Activated naive CD8-positive, alpha-beta T cell treated with anti-CD3 and anti-CD28 coated beads, Interleukin-2, amount 50 U/mL, for 24 hours (primary cell): Measurements from ENCODE around the gene PPBP.
"Not testable (repeated sequence)": the region's sequence is repeated elsewhere in the genome, so short reads cannot be mapped to it uniquely, and the experiment has no call there.

Experiments used
- ATAC-seq: fragments of 150-1000 bp; cut with Tn5 transposase; one replicate; pipeline ENCODE4 v1.10.0; 2021
- DNase-seq: peaks from one replicate; pipeline ENCODE4 v3.0.0; 2021
- H3K27ac Mint-ChIP-seq: one replicate; pipeline ENCODE4 v1.8.0; 2021; ENCODE audit warnings: mild to moderate bottlenecking, mixed read lengths
- H3K27me3 Mint-ChIP-seq: one replicate; pipeline ENCODE4 v1.8.0; 2021; ENCODE audit warnings: mixed read lengths
- H3K36me3 Mint-ChIP-seq: one replicate; pipeline ENCODE4 v1.8.0; 2021; ENCODE audit warnings: low read depth, mixed read lengths
- H3K4me1 Mint-ChIP-seq: one replicate; pipeline ENCODE4 v1.8.0; 2021; ENCODE audit warnings: mixed read lengths
- H3K4me3 Mint-ChIP-seq: one replicate; pipeline ENCODE4 v1.8.0; 2021; ENCODE audit warnings: mild to moderate bottlenecking, moderate library complexity, mixed read lengths
- H3K9me3 Mint-ChIP-seq: one replicate; pipeline ENCODE4 v1.8.0; 2021; ENCODE audit warnings: mixed read lengths

Gene PPBP

GRCh38 chr4:73979407-73979957, 8.5 kb downstream of the PPBP start:
- no peak for DNase-seq
- Mint-ChIP-seq H3K27me3 (peaks cover 16% of the 10 kb centered on the region), H3K4me1 (no peaks in the 10 kb centered on the region), H3K4me3 (no peak overlapping the region), H3K36me3 (no peaks in the 10 kb centered on the region), H3K27ac (no peak overlapping the region), H3K9me3 (peaks cover 5% of the 10 kb centered on the region)
- no peak for ATAC-seq

- H3K27ac Mint-ChIP-seq, result no peak overlapping the region
- no peak overlapping the region for H3K4me3 Mint-ChIP-seq
- H3K9me3 Mint-ChIP-seq, result peaks cover 5% of the 10 kb centered on the region
- no peak for DNase-seq
- H3K4me1 Mint-ChIP-seq, result no peaks in the 10 kb centered on the region
- no peaks in the 10 kb centered on the region for H3K36me3 Mint-ChIP-seq
- ATAC-seq, result no peak
- H3K27me3 Mint-ChIP-seq, result peaks cover 16% of the 10 kb centered on the region
These were observed 9.1 kb downstream of the PPBP start for GRCh38 chr4:73978886-73979285.

GRCh38 chr4:73976716-73977115, 11.3 kb downstream of the PPBP start:
- Mint-ChIP-seq H3K4me3 (no peak overlapping the region), H3K27me3 (peaks cover 9% of the 10 kb centered on the region), H3K4me1 (no peaks in the 10 kb centered on the region), H3K36me3 (no peaks in the 10 kb centered on the region), H3K9me3 (peaks cover 12% of the 10 kb centered on the region), H3K27ac (no peak overlapping the region)
- no peak for DNase-seq
- no peak for ATAC-seq

- no peak overlapping the region for H3K4me3 Mint-ChIP-seq
- ATAC-seq (no peak), DNase-seq (no peak)
- H3K27me3 Mint-ChIP-seq, result peaks cover 8% of the 10 kb centered on the region
- no peaks in the 10 kb centered on the region for H3K4me1 Mint-ChIP-seq
- peaks cover 17% of the 10 kb centered on the region for H3K9me3 Mint-ChIP-seq
- no peaks in the 10 kb centered on the region for H3K36me3 Mint-ChIP-seq
- H3K27ac Mint-ChIP-seq, result no peak overlapping the region
These were observed 11.8 kb downstream of the PPBP start for GRCh38 chr4:73976217-73976616.

GRCh38 chr4:73974352-73974751, 13.6 kb downstream of the PPBP start:
- H3K27ac Mint-ChIP-seq, result no peak overlapping the region
- no peak for ATAC-seq
- no peak overlapping the region for H3K4me3 Mint-ChIP-seq
- H3K9me3 Mint-ChIP-seq, result peaks cover 29% of the 10 kb centered on the region
- no peak for DNase-seq
- no peaks in the 10 kb centered on the region for H3K27me3 Mint-ChIP-seq
- H3K4me1 Mint-ChIP-seq, result no peaks in the 10 kb centered on the region
- H3K36me3 Mint-ChIP-seq, result no peaks in the 10 kb centered on the region

- DNase-seq (no peak), ATAC-seq (no peak)
- Mint-ChIP-seq H3K36me3 (no peaks in the 10 kb centered on the region), H3K27ac (no peak overlapping the region), H3K27me3 (no peaks in the 10 kb centered on the region), H3K9me3 (peaks cover 29% of the 10 kb centered on the region), H3K4me3 (no peak overlapping the region), H3K4me1 (no peaks in the 10 kb centered on the region)
These were observed 17.0 kb downstream of the PPBP start for GRCh38 chr4:73970945-73971344.

GRCh38 chr4:73970011-73970410, 18.0 kb downstream of the PPBP start:
- H3K27ac Mint-ChIP-seq, result no peak overlapping the region
- H3K27me3 Mint-ChIP-seq, result no peaks in the 10 kb centered on the region

GRCh38 chr4:73967866-73968265, 20.1 kb downstream of the PPBP start:
- peaks cover 28% of the 10 kb centered on the region for H3K9me3 Mint-ChIP-seq
- no peak overlapping the region for H3K4me3 Mint-ChIP-seq
- H3K36me3 Mint-ChIP-seq, result no peaks in the 10 kb centered on the region
- no peaks in the 10 kb centered on the region for H3K4me1 Mint-ChIP-seq
- ATAC-seq (no peak), DNase-seq (no peak)
- no peak overlapping the region for H3K27ac Mint-ChIP-seq
- H3K27me3 Mint-ChIP-seq, result no peaks in the 10 kb centered on the region

More at GRCh38 chr4:73970011-73970410, 18.0 kb downstream of the PPBP start:
- Mint-ChIP-seq H3K4me1 (no peaks in the 10 kb centered on the region), H3K36me3 (no peaks in the 10 kb centered on the region), H3K4me3 (no peak overlapping the region), H3K9me3 (peaks cover 24% of the 10 kb centered on the region)
- no peak for DNase-seq
- ATAC-seq, result no peak

GRCh38 chr4:73964862-73965611, 23.0 kb downstream of the PPBP start:
- Mint-ChIP-seq H3K27ac (no peak overlapping the region), H3K36me3 (no peaks in the 10 kb centered on the region), H3K4me1 (no peaks in the 10 kb centered on the region), H3K9me3 (peaks cover 25% of the 10 kb centered on the region), H3K4me3 (no peak overlapping the region), H3K27me3 (no peaks in the 10 kb centered on the region)
- DNase-seq, result no peak
- ATAC-seq, result no peak

GRCh38 chr4:73962724-73963123, 25.3 kb downstream of the PPBP start:
- Mint-ChIP-seq H3K27ac (no peak overlapping the region), H3K27me3 (no peaks in the 10 kb centered on the region), H3K4me1 (no peaks in the 10 kb centered on the region), H3K4me3 (no peak overlapping the region), H3K9me3 (peaks cover 36% of the 10 kb centered on the region), H3K36me3 (no peaks in the 10 kb centered on the region)
- ATAC-seq, result no peak
- DNase-seq, result no peak

GRCh38 chr4:73959041-73959440, 28.9 kb downstream of the PPBP start:
- not testable (repeated sequence) for ATAC-seq, DNase-seq, H3K4me3 Mint-ChIP-seq, H3K36me3 Mint-ChIP-seq, H3K27ac Mint-ChIP-seq, H3K4me1 Mint-ChIP-seq, H3K27me3 Mint-ChIP-seq
- H3K9me3 Mint-ChIP-seq, result peaks cover 48% of the 10 kb centered on the region

- no peaks in the 10 kb centered on the region for H3K4me1 Mint-ChIP-seq
- H3K36me3 Mint-ChIP-seq, result no peaks in the 10 kb centered on the region
- DNase-seq (no peak), ATAC-seq (no peak)
- H3K9me3 Mint-ChIP-seq, result peaks cover 13% of the 10 kb centered on the region
- H3K27me3 Mint-ChIP-seq, result no peaks in the 10 kb centered on the region
- no peak overlapping the region for H3K4me3 Mint-ChIP-seq
- no peak overlapping the region for H3K27ac Mint-ChIP-seq
These were observed 35.6 kb downstream of the PPBP start for GRCh38 chr4:73952352-73952751.

- not testable (repeated sequence) for H3K36me3 Mint-ChIP-seq, H3K4me1 Mint-ChIP-seq, ATAC-seq, H3K27ac Mint-ChIP-seq, H3K4me3 Mint-ChIP-seq, H3K9me3 Mint-ChIP-seq, H3K27me3 Mint-ChIP-seq, DNase-seq
These were observed 37.5 kb downstream of the PPBP start for GRCh38 chr4:73950376-73950920.

- Mint-ChIP-seq H3K4me3 (no peak overlapping the region), H3K4me1 (no peaks in the 10 kb centered on the region), H3K27me3 (peaks cover 16% of the 10 kb centered on the region), H3K36me3 (no peaks in the 10 kb centered on the region), H3K27ac (no peak overlapping the region), H3K9me3 (no peaks in the 10 kb centered on the region)
- DNase-seq (no peak), ATAC-seq (no peak)
These were observed 38.8 kb downstream of the PPBP start for GRCh38 chr4:73948990-73949706.

GRCh38 chr4:73948291-73948690, 39.7 kb downstream of the PPBP start:
- Mint-ChIP-seq H3K27ac (no peak overlapping the region), H3K27me3 (peaks cover 22% of the 10 kb centered on the region), H3K9me3 (no peaks in the 10 kb centered on the region), H3K4me3 (no peak overlapping the region), H3K36me3 (no peaks in the 10 kb centered on the region), H3K4me1 (no peaks in the 10 kb centered on the region)
- DNase-seq, result no peak
- no peak for ATAC-seq
